Stimulated activated CD8-positive, alpha-beta memory T cell treated with anti-CD3 and anti-CD28 coated beads, Interleukin-4, amount 100 ng/mL, for 48 hours (primary cell): Measurements from ENCODE around the gene MNS1.
"Not testable (repeated sequence)": the region's sequence is repeated elsewhere in the genome, so short reads cannot be mapped to it uniquely, and the experiment has no call there.

Experiments used
- DNase-seq: peaks from one replicate; pipeline ENCODE4 v3.0.0-alpha.2; 2020

The MNS1 gene

GRCh38 chr15:56442354-56442753 is 22.6 kb downstream of the MNS1 start:
- no peak for DNase-seq

DNA sequence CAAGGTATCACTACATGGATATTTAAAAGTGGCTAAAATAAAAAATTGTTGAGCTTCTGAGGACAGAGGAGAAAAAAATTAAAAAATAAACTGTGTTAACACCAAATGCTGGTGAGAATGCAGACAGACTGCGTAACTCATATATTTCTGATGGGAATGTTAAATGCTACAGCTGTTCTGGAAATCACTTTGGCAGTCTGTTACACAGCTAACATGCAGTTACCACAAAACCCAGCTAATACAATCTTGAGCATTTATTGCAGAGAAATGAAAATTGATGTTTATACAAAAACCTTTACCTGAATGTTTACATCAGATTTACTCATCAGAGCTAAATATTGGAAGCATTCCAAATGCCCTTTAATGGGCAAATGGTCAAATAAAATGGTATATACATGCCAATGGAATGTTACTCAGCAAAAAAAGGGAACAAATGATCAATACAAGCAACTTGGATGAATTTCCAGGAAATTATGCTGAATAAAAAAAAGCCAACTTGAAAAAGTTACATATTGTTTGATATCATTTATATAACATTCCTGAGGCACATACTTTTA is 24.6 kb downstream of the MNS1 start:
- no peak for DNase-seq

GRCh38 chr15:56432304-56432703 is 32.6 kb downstream of the MNS1 start:
- DNase-seq, result no peak

DNA sequence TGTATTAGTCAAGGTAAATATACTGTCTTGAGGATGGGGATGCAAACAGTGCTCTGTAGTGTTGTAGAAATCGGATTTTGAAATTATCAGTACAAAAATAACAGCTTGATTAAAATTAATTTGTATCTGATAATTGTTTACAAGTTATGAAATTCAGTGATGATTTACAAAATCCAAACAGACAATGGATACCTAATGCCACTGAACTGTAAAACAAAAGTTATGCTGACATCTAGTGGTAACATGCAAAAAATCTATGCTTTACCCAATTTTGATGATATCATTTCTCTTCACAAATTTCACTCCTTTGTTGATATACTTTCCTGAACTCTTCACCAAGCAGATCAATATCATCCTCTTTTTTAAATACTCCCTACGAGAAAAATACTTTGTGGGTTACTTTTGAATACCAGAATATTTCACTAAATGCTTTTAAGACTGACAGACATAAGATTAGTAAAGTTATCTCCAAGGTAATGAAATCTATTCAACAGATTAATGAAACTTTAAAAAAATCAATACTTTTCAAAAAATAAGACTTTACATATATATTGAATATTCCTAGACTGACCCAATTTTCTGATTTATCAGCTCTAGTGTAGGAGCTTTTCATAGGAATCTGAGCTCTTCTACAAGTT is 36.0 kb downstream of the MNS1 start:
- DNase-seq, result no peak

DNA sequence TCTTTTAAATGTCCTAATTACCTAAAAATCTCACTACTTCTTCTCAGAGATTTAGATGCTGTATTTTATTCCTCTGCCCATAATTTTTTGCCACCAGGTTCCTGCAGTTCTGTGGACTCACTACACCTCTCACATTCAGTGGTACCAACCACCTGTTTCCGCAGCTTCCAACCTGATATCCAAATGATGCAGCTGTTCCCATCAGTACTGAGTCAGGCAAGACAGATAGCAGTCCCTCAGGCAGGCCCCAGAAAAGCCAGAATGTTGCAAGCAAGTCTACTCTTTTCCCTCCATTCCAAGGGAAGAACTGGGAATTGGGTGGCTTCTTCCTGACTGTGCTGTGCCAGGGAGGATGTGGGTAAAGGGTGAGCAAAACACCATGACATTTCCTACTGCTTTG is 39.0 kb downstream of the MNS1 start:
- DNase-seq, result no peak

DNA sequence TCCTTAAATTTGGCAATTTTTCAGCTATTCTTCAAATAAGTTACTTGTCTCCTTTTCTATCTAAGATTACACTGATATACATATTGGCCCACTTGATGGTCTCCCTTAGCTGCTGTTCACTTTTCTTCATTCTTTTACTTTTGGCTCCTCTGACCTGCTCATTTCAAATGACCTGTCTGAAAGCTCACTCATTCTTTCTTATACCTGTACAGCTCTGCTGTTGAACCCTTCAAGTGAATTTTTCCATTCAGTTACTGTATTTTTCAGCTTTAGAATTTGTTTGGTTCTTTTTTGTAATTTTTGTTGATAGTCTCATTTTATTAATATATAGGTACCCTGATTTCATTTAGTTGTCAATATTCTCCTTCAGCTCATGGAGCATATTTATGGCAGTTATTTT is 39.7 kb downstream of the MNS1 start:
- DNase-seq, result no peak

GRCh38 chr15:56413114-56413733 is 51.7 kb downstream of the MNS1 start:
- not testable (repeated sequence) for DNase-seq

GRCh38 chr15:56411122-56411749 is 53.7 kb downstream of the MNS1 start:
- DNase-seq, result no peak

- no peak for DNase-seq
Measured at GRCh38 chr15:56410721-56411120, 54.2 kb downstream of the MNS1 start.

- DNase-seq, result not testable (repeated sequence)
Measured at GRCh38 chr15:56399209-56399608, 65.7 kb downstream of the MNS1 start.

- not testable (repeated sequence) for DNase-seq
Measured at GRCh38 chr15:56397325-56397724, 67.6 kb downstream of the MNS1 start.

DNA sequence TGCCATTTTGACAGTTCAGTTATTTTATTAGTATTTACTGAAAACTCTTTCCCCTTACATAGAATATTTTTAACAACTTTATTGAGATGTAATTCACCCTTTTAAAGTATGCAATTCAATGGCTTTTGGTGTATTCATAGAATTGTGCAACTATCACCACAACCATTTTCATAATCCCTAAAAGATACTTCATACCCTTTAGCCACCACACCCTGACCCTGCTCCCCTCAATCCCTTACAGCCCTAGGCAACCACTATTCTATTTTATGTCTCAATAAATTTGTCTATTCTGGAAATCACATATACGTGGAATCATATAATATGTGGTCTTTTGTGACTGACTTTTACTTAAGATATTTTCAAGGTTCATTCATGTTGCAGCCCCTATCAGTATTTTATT is 70.0 kb downstream of the MNS1 start:
- DNase-seq, result no peak

DNA sequence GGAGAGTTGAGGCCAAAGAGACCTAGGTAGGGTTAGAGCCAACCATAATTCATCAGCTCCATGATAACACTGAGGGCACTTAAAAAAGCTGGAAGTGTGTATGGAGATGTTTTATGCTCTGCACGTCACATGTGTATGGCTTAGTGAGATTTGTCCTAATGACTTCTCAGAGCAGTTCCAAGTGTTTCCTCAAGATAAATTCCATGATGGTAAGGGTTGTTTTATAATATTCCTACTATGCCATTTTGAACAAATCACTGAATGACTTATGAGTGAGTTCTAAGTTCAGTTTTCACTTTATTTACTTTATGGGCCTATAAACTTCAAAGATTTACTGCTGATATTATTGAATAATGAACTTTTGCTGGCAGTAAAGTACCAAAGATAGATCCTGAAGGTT is 71.7 kb downstream of the MNS1 start:
- DNase-seq, result no peak

- no peak for DNase-seq
Measured at GRCh38 chr15:56390739-56391267, 74.1 kb downstream of the MNS1 start.

- no peak for DNase-seq
Measured at GRCh38 chr15:56385908-56386307, 79.0 kb downstream of the MNS1 start.

DNA sequence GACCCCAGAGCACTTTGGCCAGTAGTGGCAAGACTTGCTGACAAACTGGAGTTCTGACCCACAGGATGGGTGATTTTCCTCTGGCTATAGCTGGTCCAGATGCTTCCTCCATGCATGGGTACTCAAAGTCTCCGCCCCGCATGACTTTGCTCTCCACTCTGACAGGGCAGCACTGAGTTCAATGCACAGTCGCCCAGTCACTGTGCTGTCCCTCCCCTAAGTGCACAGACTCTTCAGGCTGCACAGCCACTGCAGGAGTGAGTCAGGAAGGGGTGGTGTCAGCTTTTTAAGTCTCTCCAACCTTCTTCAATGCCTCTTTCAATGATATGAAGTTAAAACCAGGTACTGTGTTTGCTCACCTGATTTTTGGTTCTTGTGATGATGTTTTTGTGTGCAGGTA is 81.9 kb downstream of the MNS1 start:
- no peak for DNase-seq
